ENCODE measurements around the gene QPRT.
A peak's percentile ranks its signal among the peaks of the same experiment; 100 is the strongest.
"Not testable (repeated sequence)": the region's sequence is repeated elsewhere in the genome, so short reads cannot be mapped to it uniquely, and the experiment has no call there.

QPRT gene

GRCh38 chr16:29717113-29717512, 38.1 kb downstream of the QPRT start:
- no peak overlapping the region for H3K27ac ChIP-seq
- TF ChIP-seq, protein P1, sequence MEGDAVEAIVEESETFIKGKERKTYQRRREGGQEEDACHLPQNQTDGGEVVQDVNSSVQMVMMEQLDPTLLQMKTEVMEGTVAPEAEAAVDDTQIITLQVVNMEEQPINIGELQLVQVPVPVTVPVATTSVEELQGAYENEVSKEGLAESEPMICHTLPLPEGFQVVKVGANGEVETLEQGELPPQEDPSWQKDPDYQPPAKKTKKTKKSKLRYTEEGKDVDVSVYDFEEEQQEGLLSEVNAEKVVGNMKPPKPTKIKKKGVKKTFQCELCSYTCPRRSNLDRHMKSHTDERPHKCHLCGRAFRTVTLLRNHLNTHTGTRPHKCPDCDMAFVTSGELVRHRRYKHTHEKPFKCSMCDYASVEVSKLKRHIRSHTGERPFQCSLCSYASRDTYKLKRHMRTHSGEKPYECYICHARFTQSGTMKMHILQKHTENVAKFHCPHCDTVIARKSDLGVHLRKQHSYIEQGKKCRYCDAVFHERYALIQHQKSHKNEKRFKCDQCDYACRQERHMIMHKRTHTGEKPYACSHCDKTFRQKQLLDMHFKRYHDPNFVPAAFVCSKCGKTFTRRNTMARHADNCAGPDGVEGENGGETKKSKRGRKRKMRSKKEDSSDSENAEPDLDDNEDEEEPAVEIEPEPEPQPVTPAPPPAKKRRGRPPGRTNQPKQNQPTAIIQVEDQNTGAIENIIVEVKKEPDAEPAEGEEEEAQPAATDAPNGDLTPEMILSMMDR (conservative IDR thresholded peaks at IDR 0.05; ENCODE audit: low read depth) = no peak
- ChIA-PET CTCF (interaction anchor here (0.6 to 1.4 kb wide), 5 partner anchors 12 to 940 kb away, joined by 3 to 8 read pairs (median 5); no protein-coding TSS in a partner anchor), POLR2A (ENCODE audit: low non-redundant PET) (no interaction called here)
- DNase-seq (ENCODE audit: low spot score) = no peak

- ChIA-PET POLR2A (ENCODE audit: low non-redundant PET) (no interaction called here), CTCF (no interaction called here)
- DNase-seq (ENCODE audit: low spot score) = no peak
- H3K27ac ChIP-seq = no peak overlapping the region
- TF ChIP-seq, protein P1 (conservative IDR thresholded peaks at IDR 0.05; ENCODE audit: low read depth) = no peak
Measured at GRCh38 chr16:29719063-29719462, 40.1 kb downstream of the QPRT start.

DNA sequence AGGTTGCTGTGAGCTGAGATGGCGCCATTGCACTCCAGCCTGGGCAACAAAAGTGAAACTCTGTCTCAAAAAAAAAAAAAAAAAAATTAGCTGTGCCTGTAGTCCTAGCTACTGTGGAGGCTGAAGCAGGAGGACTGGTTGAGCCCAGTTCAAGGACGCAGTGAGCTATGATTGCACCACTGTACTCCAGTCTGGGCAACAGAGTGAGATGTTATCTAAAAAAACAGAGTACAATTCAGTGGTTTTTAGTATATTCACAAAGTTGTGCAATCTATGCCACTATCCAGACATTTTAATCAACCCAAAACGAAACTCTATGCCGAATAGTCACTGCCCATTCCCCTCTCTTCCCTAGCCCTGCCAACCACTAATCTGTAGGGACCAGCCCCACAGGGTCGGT, 41.7 kb downstream of the QPRT start:
- DNase-seq (ENCODE audit: low spot score) = no peak
- TF ChIP-seq, protein P1 (conservative IDR thresholded peaks at IDR 0.05; ENCODE audit: low read depth) = no peak
- ChIA-PET POLR2A (ENCODE audit: low non-redundant PET) (no interaction called here), CTCF (interaction anchor here (1.5 kb wide), 1 partner anchor 20 kb away, joined by 8 read pairs; no protein-coding TSS in a partner anchor)
- no peak overlapping the region for H3K27ac ChIP-seq

DNA sequence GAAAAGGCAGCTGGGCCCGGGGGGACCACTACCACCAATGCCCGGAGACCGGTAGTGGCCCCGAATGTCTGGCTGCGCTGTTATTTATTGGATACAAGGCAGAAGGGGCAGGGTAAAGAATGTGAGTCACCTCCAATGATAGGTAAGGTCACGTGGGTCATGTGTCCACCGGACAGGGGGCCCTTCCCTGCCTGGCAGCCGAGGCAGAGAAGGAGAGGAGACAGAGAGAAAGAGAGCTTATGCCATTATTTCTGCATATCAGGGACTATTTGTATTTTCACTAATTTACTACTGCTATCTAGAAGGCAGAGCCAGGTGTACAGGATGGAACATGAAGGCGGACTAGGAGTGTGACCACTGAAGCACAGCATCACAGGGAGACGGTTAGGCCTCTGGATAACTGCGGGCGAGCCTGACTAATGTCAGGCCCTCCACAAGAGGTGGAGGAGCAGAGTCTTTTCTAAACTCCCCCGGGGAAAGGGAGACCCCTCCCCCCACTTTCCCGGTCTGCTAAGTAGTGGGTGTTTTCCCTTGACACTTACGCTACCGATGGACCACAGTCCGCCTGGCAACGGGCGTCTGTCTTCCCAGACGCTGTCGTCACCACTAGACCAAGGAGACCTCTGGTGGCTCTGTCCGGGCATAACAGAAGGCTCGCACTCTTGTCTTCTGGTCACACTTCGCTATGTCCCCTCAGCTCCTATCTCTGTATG, 42.3 kb downstream of the QPRT start:
- H3K27ac ChIP-seq; POLR2A ChIA-PET (ENCODE audit: low non-redundant PET); DNase-seq (ENCODE audit: low spot score): not testable (repeated sequence)
- CTCF ChIA-PET = interaction anchor here (0.7 to 1.8 kb wide), 3 partner anchors 21 to 284 kb away, joined by 3 to 8 read pairs (median 5); no protein-coding TSS in a partner anchor
- TF ChIP-seq, protein P1 (conservative IDR thresholded peaks at IDR 0.05; ENCODE audit: low read depth) = peak; percentile 40

DNA sequence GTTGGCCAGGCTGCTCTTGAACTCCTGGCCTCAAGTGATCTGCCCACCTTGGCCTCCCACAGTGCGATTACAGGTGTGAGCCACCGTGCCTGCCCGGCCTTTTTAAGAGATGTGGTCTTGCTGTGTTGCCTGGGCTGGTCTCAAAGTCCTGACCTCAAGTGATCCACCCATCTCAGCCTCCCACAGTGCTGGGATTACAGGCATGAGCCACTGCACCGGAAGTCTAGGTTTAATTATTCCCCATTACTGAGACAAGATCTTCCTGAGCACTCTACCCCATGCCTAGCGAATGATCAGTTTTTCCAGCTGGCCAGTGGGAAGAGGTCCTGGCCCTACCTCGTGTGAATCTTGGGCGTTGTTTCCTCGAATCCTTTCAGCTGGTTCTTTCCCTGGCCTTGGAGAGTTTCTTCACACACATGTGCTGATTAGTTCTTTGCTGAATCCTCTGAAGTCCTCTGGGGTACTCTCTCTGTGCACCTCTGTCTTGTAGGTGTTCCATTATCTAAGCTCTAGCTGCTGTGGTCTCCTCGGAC, 47.9 kb downstream of the QPRT start:
- TF ChIP-seq, protein P1 (conservative IDR thresholded peaks at IDR 0.05; ENCODE audit: low read depth) = no peak
- CTCF ChIA-PET = no interaction called here
- POLR2A ChIA-PET (ENCODE audit: low non-redundant PET) = no interaction called here

DNA sequence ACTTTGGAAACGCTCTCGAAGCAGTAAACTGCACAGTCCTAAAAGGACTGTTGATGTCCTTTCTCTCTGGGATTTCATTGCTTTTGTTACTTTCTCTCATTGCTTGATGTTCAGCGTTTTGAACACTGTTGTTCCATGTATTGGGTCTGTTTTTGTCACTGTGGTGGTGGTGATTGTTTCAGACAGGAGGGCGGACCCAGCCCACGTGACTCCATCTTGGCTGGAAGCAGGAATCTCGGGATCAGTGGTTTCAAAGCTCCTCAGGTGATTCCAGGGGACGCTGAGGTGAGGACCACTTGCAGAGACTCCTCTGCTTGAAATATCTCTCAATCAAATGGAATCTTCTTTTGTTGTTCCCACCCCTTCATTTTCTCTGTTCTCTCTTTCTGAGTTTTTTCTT, 48.5 kb downstream of the QPRT start:
- no peak for DNase-seq (ENCODE audit: low spot score)
- H3K27ac ChIP-seq = no peak overlapping the region
- TF ChIP-seq, protein P1 (conservative IDR thresholded peaks at IDR 0.05; ENCODE audit: low read depth) = no peak
- ChIA-PET POLR2A (ENCODE audit: low non-redundant PET) (no interaction called here), CTCF (no interaction called here)

More for the DNA sequence above, 47.9 kb downstream of the QPRT start:
- no peak for DNase-seq (ENCODE audit: low spot score)
- no peak overlapping the region for H3K27ac ChIP-seq

Measured in RWPE1 (cell line).